ENCODE measurements around the gene NSA2. TPM values are rescaled to one million over a fixed set of nuclear protein-coding genes. Genes with fewer than 3 reads are reported as not detected.
"Not testable (repeated sequence)": the region's sequence is repeated elsewhere in the genome, so short reads cannot be mapped to it uniquely, and the experiment has no call there.

Gene NSA2
- polyA plus RNA-seq, 3 donors = 31.2 to 45.9 (median 37.5) TPM

- intact Hi-C loops (cut with micrococcal nuclease) = no loop called here
- Histone ChIP-seq H3K4me2 (replicated peaks; ENCODE audit: extremely low read depth, low read length, poor library complexity, severe bottlenecking) (no peak overlapping the region), H3K9me3 (replicated peaks in 1 of 2; ENCODE audit: control insufficient read depth in 1 of 2, insufficient read depth in 1 of 2, low read length in 2 of 2) (peaks cover 0 to 3% of the 10 kb centered on the region in 2 donors), H4K20me1 (ENCODE audit: insufficient read depth, low read length) (no peaks in the 10 kb centered on the region), H3K36me3 (replicated peaks in 1 of 2; ENCODE audit: control insufficient read depth in 1 of 2, insufficient read depth in 2 of 2, low read length in 2 of 2) (no peaks in the 10 kb centered on the region), H3K9ac (ENCODE audit: insufficient read depth, low read length, poor library complexity, severe bottlenecking) (no peak overlapping the region), H2AFZ (ENCODE audit: insufficient read depth, low read depth, low read length, poor library complexity, severe bottlenecking) (no peak overlapping the region), H3K27ac (ENCODE audit: low read depth in 1 of 2, low read length in 2 of 2) (no peak overlapping the region), H3K79me2 (ENCODE audit: insufficient read depth, low read length) (no peaks in the 10 kb centered on the region), H3K4me3 (replicated peaks in 1 of 3; ENCODE audit: low read depth in 2 of 3, low read length in 3 of 3) (no peak overlapping the region), H3K4me1 (ENCODE audit: control insufficient read depth in 1 of 2, insufficient read depth in 2 of 2, low read length in 2 of 2) (no peaks in the 10 kb centered on the region), H3K27me3 (ENCODE audit: control insufficient read depth in 2 of 2, insufficient read depth in 2 of 2, low read length in 2 of 2) (no peaks in the 10 kb centered on the region)
- H3K36me3 Mint-ChIP-seq = peaks cover 2 to 8% of the 10 kb centered on the region in 2 donors
- H3K27ac Mint-ChIP-seq = no peak overlapping the region
- H3K4me3 Mint-ChIP-seq = no peak overlapping the region
- DNase-seq = no peak
- WGBS (ENCODE audit: insufficient coverage) = 96% methylated on average over 4 of the region's 6 CpGs
- no peaks in the 10 kb centered on the region for H3K27me3 Mint-ChIP-seq (ENCODE audit: low read depth in 3 of 3)
- no peaks in the 10 kb centered on the region for H3K4me1 Mint-ChIP-seq
- TF ChIP-seq, protein P1, sequence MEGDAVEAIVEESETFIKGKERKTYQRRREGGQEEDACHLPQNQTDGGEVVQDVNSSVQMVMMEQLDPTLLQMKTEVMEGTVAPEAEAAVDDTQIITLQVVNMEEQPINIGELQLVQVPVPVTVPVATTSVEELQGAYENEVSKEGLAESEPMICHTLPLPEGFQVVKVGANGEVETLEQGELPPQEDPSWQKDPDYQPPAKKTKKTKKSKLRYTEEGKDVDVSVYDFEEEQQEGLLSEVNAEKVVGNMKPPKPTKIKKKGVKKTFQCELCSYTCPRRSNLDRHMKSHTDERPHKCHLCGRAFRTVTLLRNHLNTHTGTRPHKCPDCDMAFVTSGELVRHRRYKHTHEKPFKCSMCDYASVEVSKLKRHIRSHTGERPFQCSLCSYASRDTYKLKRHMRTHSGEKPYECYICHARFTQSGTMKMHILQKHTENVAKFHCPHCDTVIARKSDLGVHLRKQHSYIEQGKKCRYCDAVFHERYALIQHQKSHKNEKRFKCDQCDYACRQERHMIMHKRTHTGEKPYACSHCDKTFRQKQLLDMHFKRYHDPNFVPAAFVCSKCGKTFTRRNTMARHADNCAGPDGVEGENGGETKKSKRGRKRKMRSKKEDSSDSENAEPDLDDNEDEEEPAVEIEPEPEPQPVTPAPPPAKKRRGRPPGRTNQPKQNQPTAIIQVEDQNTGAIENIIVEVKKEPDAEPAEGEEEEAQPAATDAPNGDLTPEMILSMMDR (IDR thresholded peaks at IDR 0.05) = no peak
- peaks cover 4 to 7% (median 6%) of the 10 kb centered on the region in 7 donors for H3K9me3 Mint-ChIP-seq
Measured at GRCh38 chr5:74787424-74787823, 20.4 kb downstream of the NSA2 start.

- H3K4me3 ChIP-seq (replicated peaks in 1 of 3; ENCODE audit: low read depth in 2 of 3, low read length in 3 of 3); H3K79me2 ChIP-seq (ENCODE audit: insufficient read depth, low read length); intact Hi-C loops (cut with micrococcal nuclease); H2AFZ ChIP-seq (ENCODE audit: insufficient read depth, low read depth, low read length, poor library complexity, severe bottlenecking); H3K9ac ChIP-seq (ENCODE audit: insufficient read depth, low read length, poor library complexity, severe bottlenecking); H3K36me3 ChIP-seq (replicated peaks in 1 of 2; ENCODE audit: control insufficient read depth in 1 of 2, insufficient read depth in 2 of 2, low read length in 2 of 2); H3K27ac Mint-ChIP-seq; H3K4me1 ChIP-seq (ENCODE audit: control insufficient read depth in 1 of 2, insufficient read depth in 2 of 2, low read length in 2 of 2); H3K27ac ChIP-seq (ENCODE audit: low read depth in 1 of 2, low read length in 2 of 2); H3K27me3 Mint-ChIP-seq (ENCODE audit: low read depth in 3 of 3); H3K4me1 Mint-ChIP-seq; H3K4me3 Mint-ChIP-seq; DNase-seq; H3K27me3 ChIP-seq (ENCODE audit: control insufficient read depth in 2 of 2, insufficient read depth in 2 of 2, low read length in 2 of 2); H3K4me2 ChIP-seq (replicated peaks; ENCODE audit: extremely low read depth, low read length, poor library complexity, severe bottlenecking); H3K9me3 ChIP-seq (replicated peaks in 1 of 2; ENCODE audit: control insufficient read depth in 1 of 2, insufficient read depth in 1 of 2, low read length in 2 of 2); H4K20me1 ChIP-seq (ENCODE audit: insufficient read depth, low read length): not testable (repeated sequence)
- WGBS (ENCODE audit: insufficient coverage) = no CpG with 5 or more reads among the region's 3 CpGs
- Mint-ChIP-seq H3K9me3 (peaks cover 6 to 13% (median 9%) of the 10 kb centered on the region in 7 donors), H3K36me3 (peaks cover 2 to 11% of the 10 kb centered on the region in 2 donors)
Measured at GRCh38 chr5:74791669-74792068, 24.6 kb downstream of the NSA2 start.
